Spinal cord (tissue), 10 donors: ENCODE results near the gene RPS6KL1. TPM values are rescaled to one million over a fixed set of nuclear protein-coding genes. Genes with fewer than 3 reads are reported as not detected.

Source experiments
- DNase-seq, 6 donors: peaks; one replicate each; pipeline versions ENCODE4 v3.0.0 to v3.0.0-alpha.2; 2013 to 2015; ENCODE audit warnings: low spot score in 6 of 6, low read depth in 4 of 6
- H3K27ac ChIP-seq: one replicate; pipeline ENCODE4 v1.5.1; 2013; ENCODE audit warnings: low read depth, low read length, control low read depth
- H3K27me3 ChIP-seq: one replicate; pipeline ENCODE4 v1.6.1; 2013; ENCODE audit warnings: low read length; ENCODE audit not compliant: control insufficient read depth, insufficient read depth
- H3K36me3 ChIP-seq: one replicate; pipeline ENCODE4 v1.6.1; 2013; ENCODE audit warnings: low read length; ENCODE audit not compliant: control insufficient read depth, insufficient read depth
- H3K4me1 ChIP-seq: one replicate; pipeline ENCODE4 v1.6.1; 2013; ENCODE audit warnings: low read length; ENCODE audit not compliant: control insufficient read depth, insufficient read depth
- H3K4me3 ChIP-seq: one replicate; pipeline ENCODE4 v1.5.1; 2013; ENCODE audit warnings: low read depth, low read length, control low read depth
- H3K9me3 ChIP-seq: one replicate; pipeline ENCODE4 v1.6.1; 2013; ENCODE audit warnings: low read length; ENCODE audit not compliant: control insufficient read depth, insufficient read depth
- WGBS: methylation state at CpG from one replicate; pipeline ENCODE4 v1.1.5; 2013; ENCODE audit warnings: missing lambda C conversion rate; ENCODE audit not compliant: insufficient coverage; 5-methylcytosine and 5-hydroxymethylcytosine counted together
- long read RNA-seq, 4 donors: transcript quantifications; one replicate each; lab custom pipeline, GENCODE V29; 2026
- polyA plus RNA-seq, 2 donors: library from polyadenylated mRNA; unstranded; fragments of 120-200 nt; gene quantifications; one replicate each; pipeline ENCODE4 v1.2.1, GENCODE V29; 2013; ENCODE audit not compliant: insufficient read length in 2 of 2
- total RNA-seq, 2 donors: library from RNA; depleted of rRNA in 1 of 2; stranded (reverse); fragments of 120-200 nt in 1 of 2; fragments of >200 nt in 1 of 2; gene quantifications; one replicate each; pipeline versions ENCODE4 v1.2.3 to v1.2.4, GENCODE V29; 2013 to 2014
- donor health status: healthy.

The RPS6KL1 gene, protein sequence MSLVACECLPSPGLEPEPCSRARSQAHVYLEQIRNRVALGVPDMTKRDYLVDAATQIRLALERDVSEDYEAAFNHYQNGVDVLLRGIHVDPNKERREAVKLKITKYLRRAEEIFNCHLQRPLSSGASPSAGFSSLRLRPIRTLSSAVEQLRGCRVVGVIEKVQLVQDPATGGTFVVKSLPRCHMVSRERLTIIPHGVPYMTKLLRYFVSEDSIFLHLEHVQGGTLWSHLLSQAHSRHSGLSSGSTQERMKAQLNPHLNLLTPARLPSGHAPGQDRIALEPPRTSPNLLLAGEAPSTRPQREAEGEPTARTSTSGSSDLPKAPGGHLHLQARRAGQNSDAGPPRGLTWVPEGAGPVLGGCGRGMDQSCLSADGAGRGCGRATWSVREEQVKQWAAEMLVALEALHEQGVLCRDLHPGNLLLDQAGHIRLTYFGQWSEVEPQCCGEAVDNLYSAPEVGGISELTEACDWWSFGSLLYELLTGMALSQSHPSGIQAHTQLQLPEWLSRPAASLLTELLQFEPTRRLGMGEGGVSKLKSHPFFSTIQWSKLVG
- total RNA-seq = 10 to 100 TPM; 15.9 to 22.0 TPM
- 10 to 100 TPM; 55.3 to 69.1 TPM for polyA plus RNA-seq
- long read RNA-seq, donor 1, partial matches to known transcripts = 39 of 41 reads
- long read RNA-seq, donor 1, other reads (novel, unspliced or antisense) = 0 of 41 reads
- long read RNA-seq, donor 2 = 0 reads
- long read RNA-seq, donor 3, partial matches to known transcripts = 5 of 5 reads
- long read RNA-seq, donor 3, other reads (novel, unspliced or antisense) = 0 of 5 reads
- long read RNA-seq, donor 4 = 0 reads

DNA sequence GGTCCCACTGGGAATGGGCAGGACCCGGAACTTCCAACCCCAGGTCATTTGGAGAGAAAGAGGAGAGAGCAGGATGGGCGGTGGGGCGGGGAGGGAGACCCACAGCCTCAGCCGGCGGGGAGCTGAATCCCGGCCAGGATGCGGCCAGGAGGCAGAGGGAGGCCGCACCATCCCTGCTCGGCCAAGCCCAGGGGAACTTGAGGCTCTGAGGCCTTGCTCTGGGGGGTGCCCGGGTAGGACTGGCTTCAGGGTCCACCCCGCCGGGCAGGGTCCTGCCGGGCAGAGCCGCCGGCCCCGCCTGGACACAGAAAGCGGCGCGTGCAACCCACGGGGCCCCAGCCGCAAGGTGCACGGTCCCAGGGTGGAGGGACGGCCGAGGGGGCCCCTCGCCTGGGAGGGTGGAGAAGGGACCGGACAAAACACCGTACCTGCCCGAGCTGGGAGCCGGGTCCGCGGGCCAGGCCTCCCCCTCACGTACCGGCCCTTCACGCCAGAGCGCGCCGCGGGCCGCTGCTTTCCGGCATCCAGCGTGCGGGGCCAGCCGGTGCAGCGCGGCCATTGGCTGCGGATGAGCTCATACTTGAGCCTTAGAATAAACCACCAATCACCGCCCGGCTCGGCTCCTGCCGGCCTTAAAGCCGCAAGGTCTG lies at the start of gene RPS6KL1:
RPS6KL1 (minus strand) TSS at position 509 of the 650 bp plus-strand sequence. CDS start 1,719 bp downstream, outside the sequence.
- under 1% methylated on average over 46 of the region's 51 CpGs for WGBS
- no peaks in the 10 kb centered on the region for H3K9me3 ChIP-seq
- H3K27ac ChIP-seq = no peak within 1 kb of the TSS
- peak within 1 kb of the TSS; percentile 52 for H3K4me3 ChIP-seq
- H3K4me1 ChIP-seq = peaks cover 21% of the 10 kb centered on the region
- no peaks in the 10 kb centered on the region for H3K27me3 ChIP-seq
- peaks cover 31% of the 10 kb centered on the region for H3K36me3 ChIP-seq
- peak; percentile 57 to 98 (median 82) for DNase-seq

DNA sequence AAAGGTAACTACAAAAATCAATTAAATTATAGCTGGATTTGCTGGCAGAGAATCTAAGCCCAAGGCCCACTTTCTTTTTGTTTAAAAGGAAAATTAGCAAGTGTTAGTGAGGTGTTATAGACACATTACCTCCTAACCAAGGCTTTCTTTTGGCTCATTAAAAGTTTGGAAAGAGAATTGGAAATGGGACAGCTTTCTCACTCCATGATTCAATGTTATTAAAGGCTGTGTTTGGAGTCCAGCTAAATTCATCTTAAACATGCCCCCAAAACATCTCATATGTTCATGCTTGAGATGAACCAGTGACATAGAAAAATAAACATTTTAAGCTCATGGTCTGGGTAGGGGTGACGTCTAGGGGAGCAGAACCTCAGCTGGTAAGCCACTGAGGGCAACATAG lies 45.8 kb upstream of the RPS6KL1 start:
- DNase-seq = peak in 1 of 6 donors; percentile 44
- Histone ChIP-seq H3K27me3 (no peaks in the 10 kb centered on the region), H3K9me3 (no peaks in the 10 kb centered on the region), H3K4me3 (no peak overlapping the region), H3K36me3 (no peaks in the 10 kb centered on the region), H3K27ac (no peak overlapping the region), H3K4me1 (peaks cover 4% of the 10 kb centered on the region)
- 86% methylated on average over 1 of the region's 1 CpG for WGBS

DNA sequence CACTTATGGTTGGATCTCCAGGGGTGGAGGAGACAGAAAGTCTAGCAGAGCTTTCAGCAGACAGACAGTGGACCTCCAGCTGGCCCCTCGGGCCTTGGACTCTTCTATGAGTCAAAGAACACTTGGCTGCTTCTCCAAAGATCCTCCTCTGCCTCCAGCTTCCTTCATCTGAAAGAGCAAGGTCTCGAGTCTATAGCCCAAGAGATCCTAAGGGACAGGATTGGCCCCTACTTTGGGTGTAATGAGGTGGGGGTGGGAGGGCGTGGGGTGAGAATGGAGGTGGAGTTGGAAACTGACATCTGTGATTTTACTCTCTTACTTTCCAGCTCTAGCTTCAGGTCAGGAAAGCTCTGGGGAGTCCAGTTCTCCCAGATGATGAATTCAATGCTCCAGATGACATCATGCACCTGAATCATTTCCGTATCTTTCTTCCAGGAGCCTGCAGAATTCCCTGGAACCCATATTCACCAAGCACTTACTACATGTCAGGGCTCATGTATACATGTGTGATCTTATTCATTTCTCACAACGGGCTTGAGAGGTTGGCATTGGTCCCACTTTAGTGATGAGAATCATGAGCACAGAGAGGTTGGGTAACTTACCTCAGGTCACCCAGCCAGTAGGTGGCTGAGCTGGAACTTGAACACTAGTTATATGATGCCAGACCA lies 42.6 kb upstream of the RPS6KL1 start:
- Histone ChIP-seq H3K9me3 (no peaks in the 10 kb centered on the region), H3K27me3 (no peaks in the 10 kb centered on the region), H3K4me3 (no peak overlapping the region), H3K4me1 (peaks cover 16% of the 10 kb centered on the region), H3K36me3 (no peaks in the 10 kb centered on the region), H3K27ac (no peak overlapping the region)
- 69% methylated on average over 2 of the region's 5 CpGs for WGBS
- no peak for DNase-seq

DNA sequence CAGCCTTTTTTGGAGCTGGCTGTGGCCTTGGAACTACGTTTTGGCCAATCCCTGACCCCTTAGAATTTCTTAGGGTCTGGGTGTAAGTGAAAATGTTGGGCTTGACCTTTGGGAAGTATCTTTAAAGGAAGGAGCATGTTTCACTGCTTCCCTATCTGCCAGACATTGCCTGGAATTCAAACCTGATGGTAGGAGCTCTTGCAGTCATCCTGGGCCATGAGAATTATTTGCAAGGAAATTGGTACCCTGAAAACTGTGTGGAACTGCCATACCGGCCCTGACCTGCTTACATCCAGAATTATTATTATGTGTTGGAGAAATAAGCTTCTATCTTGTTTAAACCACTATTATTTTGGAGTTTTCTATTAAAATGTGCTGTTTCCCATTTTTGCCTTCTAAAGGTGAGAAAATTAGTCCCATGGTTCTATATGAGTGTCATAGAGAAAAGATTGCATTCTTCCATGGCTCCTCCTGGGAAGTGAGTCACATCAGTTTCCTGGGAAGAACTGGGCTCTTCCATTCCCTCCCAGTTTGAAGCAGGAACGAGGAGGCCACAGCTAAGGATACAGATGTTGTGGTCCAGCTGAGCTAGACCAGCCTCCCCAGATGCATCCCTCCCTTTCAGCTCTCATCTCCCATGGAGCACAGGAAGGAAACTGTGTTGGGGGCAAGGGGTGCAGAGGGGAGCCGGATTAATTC lies 41.9 kb upstream of the RPS6KL1 start:
- peaks cover 19% of the 10 kb centered on the region for H3K4me1 ChIP-seq
- no peak for DNase-seq
- H3K4me3 ChIP-seq = no peak overlapping the region
- H3K36me3 ChIP-seq = no peaks in the 10 kb centered on the region
- WGBS = 86% methylated on average over 1 of the region's 4 CpGs
- H3K27ac ChIP-seq = no peak overlapping the region
- no peaks in the 10 kb centered on the region for H3K27me3 ChIP-seq
- no peaks in the 10 kb centered on the region for H3K9me3 ChIP-seq

DNA sequence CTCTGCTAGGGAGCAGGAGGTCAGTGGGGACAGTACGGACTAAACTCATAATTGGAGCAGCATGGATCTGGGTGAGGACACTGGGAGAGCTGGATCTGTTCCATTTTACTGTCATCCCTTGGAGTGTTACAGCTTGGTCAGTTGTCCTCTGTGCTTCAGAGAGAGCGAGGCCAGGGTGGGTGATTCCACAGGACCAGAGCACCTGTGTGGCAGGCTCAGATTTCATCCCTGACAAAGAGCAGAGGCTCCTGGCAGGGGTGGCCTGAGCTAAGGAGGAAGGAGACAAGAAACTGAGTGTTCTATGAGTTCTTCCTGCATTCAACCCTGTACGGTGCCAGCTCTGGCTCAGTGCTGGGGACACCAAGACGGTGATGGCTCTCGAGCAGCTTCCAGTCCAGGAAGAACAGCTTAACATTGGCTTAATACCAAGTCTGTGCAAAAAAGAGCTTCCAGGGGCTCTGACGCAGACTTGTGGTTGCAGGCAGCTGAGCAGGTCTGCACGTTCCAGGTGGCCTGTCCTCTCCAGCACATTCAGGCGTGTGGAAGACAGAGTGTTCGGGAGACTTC lies 40.7 kb upstream of the RPS6KL1 start:
- peaks cover 19% of the 10 kb centered on the region for H3K4me1 ChIP-seq
- DNase-seq = no peak
- no peak overlapping the region for H3K4me3 ChIP-seq
- H3K27ac ChIP-seq = no peak overlapping the region
- H3K27me3 ChIP-seq = no peaks in the 10 kb centered on the region
- H3K9me3 ChIP-seq = no peaks in the 10 kb centered on the region
- 60% methylated on average over 9 of the region's 9 CpGs for WGBS
- no peaks in the 10 kb centered on the region for H3K36me3 ChIP-seq

DNA sequence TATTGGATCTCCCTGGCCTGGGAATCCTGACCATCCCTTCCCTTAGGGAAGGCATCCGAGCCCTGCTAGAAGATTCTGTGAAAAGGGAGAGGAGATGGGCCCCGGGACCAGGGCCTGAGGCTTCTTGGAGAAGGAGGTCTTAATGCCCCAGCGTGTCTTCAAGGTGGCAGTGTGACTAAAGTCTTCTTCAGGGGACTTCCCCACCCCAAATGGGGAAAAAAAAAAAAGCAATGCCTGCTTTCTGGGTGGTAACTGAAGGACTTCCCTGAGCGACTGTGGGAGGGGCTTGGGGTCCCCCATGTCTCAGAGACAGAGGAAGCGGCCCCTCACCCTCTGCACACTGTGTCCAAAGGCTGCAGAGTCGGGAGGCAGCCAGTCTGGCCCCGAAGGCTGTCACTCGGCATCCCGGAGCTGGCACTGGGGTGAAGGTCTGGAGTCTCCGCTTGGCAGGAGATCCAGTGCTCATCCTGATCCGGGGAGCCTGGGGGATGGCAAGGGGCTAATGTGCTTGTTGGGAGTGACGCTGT lies 40.2 kb upstream of the RPS6KL1 start:
- no peak overlapping the region for H3K4me3 ChIP-seq
- H3K9me3 ChIP-seq = no peaks in the 10 kb centered on the region
- no peaks in the 10 kb centered on the region for H3K36me3 ChIP-seq
- peaks cover 19% of the 10 kb centered on the region for H3K4me1 ChIP-seq
- no peak for DNase-seq
- H3K27ac ChIP-seq = no peak overlapping the region
- 64% methylated on average over 9 of the region's 12 CpGs for WGBS
- H3K27me3 ChIP-seq = no peaks in the 10 kb centered on the region

DNA sequence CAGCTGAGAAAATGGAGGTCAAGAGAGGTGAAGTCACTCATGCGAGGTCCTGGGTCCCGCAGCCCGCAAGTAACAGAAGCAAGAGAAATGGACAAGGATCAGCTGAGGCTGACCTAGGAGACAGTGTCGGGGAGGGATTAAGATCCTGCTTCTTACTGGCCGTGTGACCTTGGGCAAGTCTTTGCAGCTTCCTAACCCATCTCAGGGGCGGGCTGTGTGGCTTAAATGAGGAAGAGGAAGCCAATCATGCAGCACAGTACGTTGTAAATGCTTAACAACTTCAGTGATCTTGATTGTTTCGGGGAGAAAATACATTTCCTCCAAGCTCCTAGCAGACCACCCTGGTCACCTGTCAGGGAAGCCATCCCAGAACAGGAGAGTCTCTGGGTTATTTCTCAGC lies 39.4 kb upstream of the RPS6KL1 start:
- no peaks in the 10 kb centered on the region for H3K27me3 ChIP-seq
- no peaks in the 10 kb centered on the region for H3K36me3 ChIP-seq
- H3K9me3 ChIP-seq = no peaks in the 10 kb centered on the region
- no peak for DNase-seq
- 75% methylated on average over 5 of the region's 8 CpGs for WGBS
- no peak overlapping the region for H3K27ac ChIP-seq
- no peak overlapping the region for H3K4me3 ChIP-seq
- H3K4me1 ChIP-seq = peaks cover 19% of the 10 kb centered on the region

DNA sequence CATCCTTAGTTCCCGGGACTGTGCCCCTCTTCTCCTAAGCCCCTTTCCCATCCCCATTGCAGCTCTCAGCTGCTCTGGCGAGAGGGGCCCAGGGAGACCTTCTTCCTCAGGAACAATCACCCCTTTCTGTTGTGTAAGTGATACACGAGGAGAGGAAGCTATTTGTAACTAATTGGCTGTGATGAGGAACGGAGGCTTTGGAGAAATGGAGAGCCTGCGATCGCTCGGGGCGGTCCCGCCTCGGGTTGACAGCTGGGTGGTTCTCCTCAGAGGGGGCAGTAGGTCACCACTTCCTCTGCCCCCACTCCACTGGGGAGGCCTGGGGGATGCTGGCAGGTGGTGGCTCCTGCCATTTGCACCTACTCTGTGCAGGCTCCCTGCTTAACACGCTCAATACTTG lies 39.0 kb upstream of the RPS6KL1 start:
- Histone ChIP-seq H3K27ac (no peak overlapping the region), H3K27me3 (no peaks in the 10 kb centered on the region), H3K36me3 (no peaks in the 10 kb centered on the region), H3K9me3 (no peaks in the 10 kb centered on the region), H3K4me1 (peaks cover 19% of the 10 kb centered on the region), H3K4me3 (no peak overlapping the region)
- WGBS = 38% methylated on average over 8 of the region's 11 CpGs
- no peak for DNase-seq
